GM19351 (cell line): Measurements from ENCODE around the gene HERC2.
"Not testable (repeated sequence)": the region's sequence is repeated elsewhere in the genome, so short reads cannot be mapped to it uniquely, and the experiment has no call there.

Experiments
- ATAC-seq: cut with Tn5 transposase; IDR thresholded peaks from one replicate; pipeline ENCODE4 v1.9.1; 2021; ENCODE audit warnings: mild to moderate bottlenecking, moderate library complexity; ENCODE audit not compliant: unreplicated experiment

HERC2 gene

GRCh38 chr15:28132524-28133275 is 189.3 kb downstream of the HERC2 start:
- no peak for ATAC-seq

DNA sequence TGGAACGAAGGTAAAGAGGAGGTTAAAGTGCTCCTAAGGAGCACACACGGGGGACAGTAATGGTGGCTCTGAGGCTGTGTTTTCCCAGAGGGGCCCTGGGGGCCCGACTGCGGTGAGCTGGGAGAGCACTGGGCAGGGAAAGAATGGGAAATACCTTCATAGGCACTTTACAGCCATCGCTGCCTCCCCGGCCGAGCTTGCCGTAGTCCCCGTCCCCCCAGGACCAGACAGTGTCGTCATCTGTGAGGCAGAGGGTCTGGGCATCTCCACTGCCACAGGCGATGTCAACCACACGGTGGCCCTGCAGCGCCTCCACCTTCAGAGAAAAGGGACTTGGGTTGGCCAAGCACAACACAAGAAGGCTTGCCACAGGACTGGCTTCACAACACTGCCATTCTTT is 190.0 kb downstream of the HERC2 start:
- no peak for ATAC-seq

DNA sequence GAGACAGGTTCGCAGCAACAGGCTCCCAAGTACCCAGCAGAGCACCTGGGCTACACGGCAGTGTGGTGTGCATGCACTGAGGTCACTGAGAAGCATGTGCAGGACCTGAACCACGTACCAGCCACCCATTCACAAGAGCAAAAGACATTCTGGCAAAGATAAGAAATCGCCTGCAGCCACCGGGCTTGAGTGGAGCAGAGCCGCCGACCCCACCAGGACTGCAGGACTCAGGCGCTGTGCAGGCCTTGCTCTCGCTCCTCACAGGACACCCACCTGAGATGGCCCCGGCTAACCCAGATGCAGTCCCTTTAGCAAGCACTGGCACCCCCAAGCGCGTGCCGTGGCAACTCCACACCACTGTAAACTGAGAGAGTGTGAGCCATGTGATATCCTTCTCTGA is 190.6 kb downstream of the HERC2 start:
- ATAC-seq, result no peak

DNA sequence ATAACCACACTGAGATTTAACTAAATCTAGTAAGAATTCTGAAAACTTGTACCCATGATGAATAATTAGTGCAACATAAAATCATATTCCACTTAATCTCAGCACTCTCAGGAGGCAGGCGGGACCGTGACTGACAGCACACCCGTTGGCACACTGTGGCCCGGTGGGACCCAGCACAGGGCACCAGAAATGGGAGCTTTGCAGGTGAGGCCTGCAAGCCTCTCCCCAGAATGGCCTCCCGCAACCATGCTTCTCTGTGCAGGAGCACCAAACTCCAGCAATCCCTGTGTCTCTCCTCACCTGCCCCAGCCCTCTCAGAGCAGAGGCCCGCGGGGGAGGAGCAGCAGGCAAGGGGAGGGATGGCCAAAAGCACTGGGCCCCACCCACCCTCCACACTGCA is 191.3 kb downstream of the HERC2 start:
- no peak for ATAC-seq

- no peak for ATAC-seq
These were observed 192.6 kb downstream of the HERC2 start for GRCh38 chr15:28129231-28129848.

DNA sequence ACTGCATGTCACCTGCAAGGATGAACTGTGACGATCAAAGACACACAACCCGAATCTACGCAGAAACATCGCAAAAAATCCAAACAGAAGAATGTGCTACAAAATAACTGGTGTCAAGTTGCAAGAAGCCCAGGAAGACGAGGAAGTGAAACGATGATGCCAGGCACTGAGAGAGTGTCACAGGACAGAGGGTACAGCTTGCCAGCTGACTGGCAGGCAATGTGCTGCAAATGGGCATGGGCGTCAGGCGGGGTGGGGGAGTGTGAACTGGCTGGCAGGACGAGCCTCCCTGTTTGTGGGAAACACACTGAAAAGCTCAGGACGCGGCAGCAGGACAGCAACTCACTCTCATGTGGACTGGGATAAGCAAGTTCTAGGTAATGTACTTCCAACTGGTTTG is 193.9 kb downstream of the HERC2 start:
- no peak for ATAC-seq

GRCh38 chr15:28127036-28127435 is 194.9 kb downstream of the HERC2 start:
- no peak for ATAC-seq

DNA sequence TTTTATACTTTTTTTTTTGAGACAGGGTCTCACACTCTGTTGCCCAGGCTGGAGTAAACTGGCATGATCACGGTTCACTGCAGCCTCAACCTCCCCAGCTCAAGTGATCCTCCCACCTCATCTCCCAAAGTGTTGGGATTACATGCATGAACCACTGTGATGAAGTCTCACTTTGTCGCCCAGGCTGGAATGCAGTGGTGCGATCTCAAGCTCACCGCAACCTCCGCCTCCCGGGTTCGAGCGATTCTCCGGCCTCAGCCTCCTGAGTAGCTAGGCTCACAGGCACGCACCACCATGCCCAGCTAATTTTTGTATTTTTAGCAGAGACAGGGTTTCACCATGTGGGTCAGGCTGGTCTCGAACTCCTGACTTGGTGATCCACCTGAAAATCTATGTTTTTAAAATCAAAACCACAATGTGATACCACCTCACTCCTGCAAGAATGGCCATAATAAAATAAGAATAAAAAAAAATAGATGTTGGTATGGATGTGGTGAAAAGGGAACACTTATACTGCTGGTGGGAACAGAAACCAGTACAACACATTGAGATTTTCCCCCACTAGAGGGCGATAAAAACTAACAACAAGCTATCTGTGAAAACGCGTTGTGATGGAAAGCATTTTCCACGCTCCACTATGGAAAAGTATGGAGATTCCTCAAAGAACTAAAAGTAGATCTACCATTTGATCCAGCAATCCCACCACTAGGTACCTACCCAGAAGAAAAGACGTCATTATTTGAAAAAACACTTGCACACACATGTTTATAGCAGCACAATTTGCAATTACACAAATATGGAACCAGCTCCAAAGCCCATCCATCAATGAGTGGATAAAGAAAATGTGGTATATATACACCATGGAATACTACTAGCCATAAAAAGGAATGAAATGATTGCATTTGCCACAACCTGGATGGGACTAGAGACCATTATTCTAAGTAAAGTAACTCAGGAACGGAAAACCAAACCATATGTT is 196.0 kb downstream of the HERC2 start:
- no peak for ATAC-seq

- no peak for ATAC-seq
These were observed 197.1 kb downstream of the HERC2 start for GRCh38 chr15:28124841-28125240.

DNA sequence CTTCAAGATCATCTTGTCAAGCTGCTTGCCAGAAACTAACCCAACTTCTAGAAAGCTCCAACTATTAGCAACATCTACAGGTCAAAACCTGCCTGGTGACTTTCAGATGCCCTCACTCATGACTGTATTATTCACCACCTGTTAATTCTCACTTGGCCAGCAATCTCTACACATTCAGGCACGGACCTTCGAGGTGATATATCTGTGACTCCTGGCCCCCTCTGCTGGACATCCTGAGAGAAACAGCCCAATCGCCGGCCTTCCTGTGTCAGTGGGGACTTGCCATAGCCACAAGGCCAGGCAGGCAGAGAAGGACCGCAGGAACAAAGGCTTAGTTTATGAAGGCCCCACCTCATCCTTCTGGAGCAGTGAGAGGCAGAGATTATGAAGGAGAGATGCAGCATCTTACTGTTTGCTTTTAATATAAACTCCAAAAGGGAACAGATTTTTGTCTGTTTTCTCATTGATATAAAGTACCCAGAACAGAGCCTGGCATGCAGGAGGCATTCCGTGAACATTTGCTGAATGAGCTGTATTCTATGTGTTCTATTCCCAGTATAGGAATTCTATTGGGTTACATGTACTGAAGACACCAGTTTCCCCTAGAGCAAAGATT is 198.5 kb downstream of the HERC2 start:
- ATAC-seq, result peak; percentile 78

DNA sequence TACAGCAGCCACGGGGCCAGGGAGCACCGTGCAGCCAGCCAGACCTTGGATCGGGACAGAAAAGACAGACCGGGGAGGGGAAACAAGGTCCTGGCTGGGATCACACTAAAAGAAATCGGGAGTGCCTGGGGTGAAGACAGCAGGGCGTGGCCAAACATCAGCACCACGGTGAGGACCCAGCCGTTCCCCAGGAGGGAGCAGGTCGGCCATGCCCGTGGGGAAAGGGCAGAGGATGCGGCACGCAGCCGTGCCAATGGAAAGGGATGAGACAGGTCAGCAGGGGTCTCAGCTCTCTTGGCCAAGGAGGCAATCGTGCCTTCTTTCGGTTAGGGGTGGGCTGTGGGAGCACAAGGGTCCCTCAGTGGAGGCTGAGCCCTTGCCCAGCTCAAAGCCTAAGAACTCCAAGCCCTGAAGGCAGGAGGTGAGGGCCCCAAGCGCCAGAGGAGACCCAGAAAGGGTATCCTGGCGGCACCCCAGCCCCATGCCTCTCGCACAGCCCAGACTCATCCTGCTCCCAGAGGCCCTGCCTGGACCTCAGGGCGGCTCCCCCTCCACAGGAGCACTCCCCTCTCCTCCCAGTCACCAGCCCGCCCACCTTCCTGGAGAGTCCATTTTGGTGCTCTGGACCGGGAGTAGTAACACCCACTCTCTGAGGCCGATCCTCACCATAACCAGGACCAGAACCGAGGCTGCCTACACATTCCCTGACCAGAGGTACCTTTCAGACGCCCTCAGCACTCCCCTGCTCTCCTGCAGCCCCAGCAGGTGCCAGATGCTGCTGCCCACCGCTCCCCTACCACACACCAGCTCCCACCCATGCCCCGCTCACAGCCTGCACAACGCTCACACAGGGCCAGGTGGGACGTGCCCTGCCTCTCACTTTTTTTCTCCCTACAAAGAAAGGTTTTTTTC is 199.7 kb downstream of the HERC2 start:
- ATAC-seq, result no peak

DNA sequence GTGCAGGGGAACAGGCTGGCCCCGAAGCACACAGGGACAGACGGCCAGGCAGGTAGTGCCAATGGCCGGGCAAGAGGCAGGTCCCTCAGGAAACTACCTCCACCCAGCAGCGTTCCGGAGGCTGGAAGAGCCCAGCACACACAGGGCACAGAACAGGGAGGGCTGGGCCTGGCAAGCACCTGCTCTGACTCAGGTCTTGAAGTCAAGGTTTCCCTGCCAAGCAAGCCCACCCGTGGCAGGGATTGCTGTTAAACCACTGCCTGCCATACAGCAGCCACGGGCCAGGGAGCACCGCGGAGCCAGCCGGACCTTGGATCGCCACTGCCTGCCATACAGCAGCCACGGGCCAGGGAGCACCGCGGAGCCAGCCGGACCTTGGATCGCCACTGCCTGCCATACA is 200.4 kb downstream of the HERC2 start:
- not testable (repeated sequence) for ATAC-seq

DNA sequence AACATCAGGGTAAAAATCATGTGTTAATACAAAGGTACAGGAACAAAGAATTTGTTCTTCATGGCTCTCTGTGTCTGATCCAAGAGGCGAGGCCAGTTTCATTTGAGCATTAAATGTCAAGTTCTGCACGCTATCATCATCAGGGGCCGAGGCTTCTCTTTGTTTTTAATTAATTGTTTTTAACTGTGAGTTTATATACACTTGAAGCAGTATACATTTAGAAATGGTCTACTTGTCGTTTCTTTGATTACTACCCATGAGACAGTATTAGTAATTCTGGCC is 201.7 kb downstream of the HERC2 start:
- no peak for ATAC-seq

DNA sequence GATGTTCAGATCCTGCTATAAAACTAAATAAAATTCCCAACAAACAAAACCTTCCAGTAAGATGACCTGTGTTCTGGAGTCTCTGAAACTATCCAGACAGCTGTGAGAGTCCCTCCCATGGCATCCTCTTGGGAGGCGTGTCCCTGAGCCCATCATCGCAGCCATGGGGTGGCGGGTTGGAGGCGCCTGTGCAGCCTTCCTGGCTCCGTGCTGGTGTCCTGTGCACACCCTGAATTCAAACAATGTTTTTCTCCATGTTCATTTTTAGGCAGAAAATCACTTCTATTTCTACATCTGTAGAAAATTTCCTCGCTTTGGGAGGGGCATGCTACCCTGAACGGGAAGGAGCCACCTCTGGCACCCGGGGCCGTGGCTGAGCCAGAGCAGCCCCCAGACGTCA is 203.4 kb downstream of the HERC2 start:
- no peak for ATAC-seq

DNA sequence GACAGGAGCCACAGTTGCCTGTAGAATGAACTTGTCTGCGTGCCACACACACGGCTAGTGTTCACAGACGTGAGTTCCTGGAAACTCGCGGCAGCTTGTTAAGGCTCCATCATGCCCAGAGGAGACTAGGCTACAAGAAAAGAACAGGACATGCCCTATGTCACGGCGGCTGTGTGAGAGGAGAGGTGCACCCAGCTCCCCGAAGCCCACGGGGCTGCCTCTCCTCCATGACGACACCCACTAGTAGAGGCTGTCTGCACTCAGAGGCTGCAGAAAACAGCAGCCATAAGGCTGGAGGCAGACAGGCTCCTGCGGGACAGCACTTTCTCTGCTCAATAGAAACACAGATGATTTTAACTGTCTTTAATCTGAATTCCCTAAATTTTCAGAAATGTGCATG is 203.9 kb downstream of the HERC2 start:
- no peak for ATAC-seq

DNA sequence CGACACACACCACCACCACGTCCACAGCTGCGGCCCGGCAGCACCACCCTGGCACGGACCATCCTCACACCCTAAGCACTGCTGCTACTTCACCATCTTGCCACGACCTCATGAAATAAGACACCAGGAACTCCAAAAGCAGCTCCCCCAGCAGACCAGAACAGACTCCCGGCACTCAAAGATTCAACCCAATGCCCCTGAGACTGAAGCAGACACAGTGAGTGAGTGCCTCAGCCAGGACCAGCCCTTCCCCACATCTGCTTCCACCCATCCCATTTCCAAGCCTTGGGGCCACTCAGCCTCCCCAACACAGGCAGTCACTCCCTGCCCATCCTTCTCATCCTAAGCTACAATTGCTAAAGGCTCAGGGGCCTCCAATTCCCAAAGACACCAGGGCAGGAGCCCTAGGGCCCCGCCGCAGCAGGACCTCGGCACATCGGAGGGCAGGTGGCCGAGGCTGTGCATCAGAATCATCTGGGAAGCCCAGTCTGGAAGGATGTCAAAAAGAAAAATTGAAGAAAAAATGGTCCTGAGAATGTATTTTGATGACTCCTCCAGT is 204.5 kb downstream of the HERC2 start:
- ATAC-seq, result no peak

DNA sequence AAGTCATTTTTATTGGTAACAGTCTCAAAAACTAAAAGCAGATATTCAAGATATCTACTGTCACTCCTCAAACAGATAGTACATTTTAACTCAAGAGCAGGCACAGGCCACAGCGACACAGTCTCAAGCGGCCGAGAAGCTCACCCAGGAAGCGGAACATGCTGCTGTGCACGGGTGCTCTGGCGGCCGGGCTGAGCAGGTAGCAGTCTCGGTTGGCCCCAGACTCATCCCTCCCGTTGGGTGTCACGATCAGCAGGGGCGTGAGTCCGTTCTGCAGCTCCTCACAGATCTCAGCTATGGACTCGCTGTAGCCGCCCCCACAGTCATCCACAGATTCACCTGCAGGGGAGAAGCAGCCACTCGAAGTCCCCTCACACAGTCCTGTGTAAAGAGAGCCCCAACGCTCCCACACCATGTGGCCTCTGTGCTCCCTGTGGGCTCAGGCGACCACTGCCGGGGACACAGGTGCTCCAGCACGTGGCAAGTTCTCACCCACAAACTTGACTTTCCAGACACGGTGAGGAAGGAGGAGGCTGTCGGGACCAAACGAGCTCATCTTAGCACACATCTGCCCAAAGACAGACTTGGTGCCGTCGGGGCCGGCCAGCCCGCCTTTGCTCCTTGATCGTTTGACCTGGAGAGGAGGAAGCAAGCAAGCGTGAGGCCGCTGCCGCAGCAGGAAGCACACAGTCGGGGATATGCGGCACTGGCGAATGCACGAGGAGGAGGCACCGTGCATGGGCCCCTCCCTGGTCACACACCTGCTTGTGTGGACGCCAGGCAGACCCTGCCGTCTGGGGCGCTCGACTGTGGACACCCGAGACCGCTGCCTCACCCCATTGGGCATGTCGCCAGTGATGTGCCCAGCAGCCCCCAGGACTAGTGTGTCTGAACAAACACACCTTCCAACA is 205.2 kb downstream of the HERC2 start:
- ATAC-seq, result no peak

DNA sequence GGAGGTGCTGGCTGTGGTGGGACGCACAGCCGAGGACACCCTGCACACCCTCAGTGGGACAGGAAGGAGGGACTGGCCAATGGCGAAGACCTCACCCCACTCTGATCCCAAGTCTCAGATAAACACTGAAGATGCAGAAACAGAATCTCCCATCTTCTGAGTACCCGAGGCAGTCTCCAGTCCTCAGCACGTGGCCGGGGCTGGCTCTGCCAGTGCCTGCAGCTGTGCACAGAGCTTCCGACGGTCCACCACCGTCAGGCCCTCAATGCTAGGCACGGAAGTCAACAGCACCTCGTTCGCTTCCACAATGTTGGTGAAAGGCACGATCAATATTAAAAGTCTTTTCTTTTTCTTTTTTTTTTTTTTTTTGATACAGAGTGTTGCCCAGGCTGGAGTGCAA is 206.1 kb downstream of the HERC2 start:
- no peak for ATAC-seq
